Loucy (cell line): ENCODE data around the gene KIRREL1.

ENCODE experiments used
- H2AFZ ChIP-seq: fragments of 200-600 bp; sonication (generic); 2 replicates; pipeline ENCODE4 v1.6.0; 2016; ENCODE audit warnings: antibody characterized with exemption, mild to moderate bottlenecking, low read length, moderate library complexity
- H3F3A ChIP-seq: fragments of 200-600 bp; 2 replicates; pipeline ENCODE4 v1.6.0; 2016; ENCODE audit warnings: antibody characterized with exemption, low read depth, mild to moderate bottlenecking
- H3K27me3 ChIP-seq: fragments of 200-600 bp; sonication (generic); 2 replicates; pipeline ENCODE4 v1.6.1; 2014; ENCODE audit warnings: low read length, mild to moderate bottlenecking; ENCODE audit not compliant: insufficient read depth, poor library complexity, severe bottlenecking
- H3K36me3 ChIP-seq: fragments of 200-600 bp; sonication (generic); 2 replicates; pipeline ENCODE4 v1.6.1; 2016; ENCODE audit warnings: low read length; ENCODE audit not compliant: insufficient read depth
- H3K4me1 ChIP-seq: fragments of 200-600 bp; sonication (generic); 2 replicates; pipeline ENCODE4 v1.5.1; 2014; ENCODE audit warnings: low read length, mild to moderate bottlenecking; ENCODE audit not compliant: insufficient read depth, poor library complexity, severe bottlenecking
- H3K4me2 ChIP-seq: fragments of 200-600 bp; sonication (generic); 2 replicates; pipeline ENCODE4 v1.6.0; 2014; ENCODE audit warnings: antibody characterized with exemption, low read length, low read depth, mild to moderate bottlenecking; ENCODE audit not compliant: poor library complexity, severe bottlenecking
- H3K4me3 ChIP-seq: fragments of 200-600 bp; sonication (generic); 2 replicates; pipeline ENCODE4 v1.5.1; 2014; ENCODE audit warnings: low read length, mild to moderate bottlenecking, mixed read lengths; ENCODE audit not compliant: poor library complexity, severe bottlenecking
- H3K79me2 ChIP-seq: fragments of 200-600 bp; sonication (generic); 2 replicates; pipeline ENCODE4 v1.6.1; 2014; ENCODE audit warnings: low read length; ENCODE audit not compliant: insufficient read depth
- H3K9ac ChIP-seq: fragments of 200-600 bp; sonication (generic); 2 replicates; pipeline ENCODE4 v1.6.0; 2014; ENCODE audit warnings: mild to moderate bottlenecking, low read depth, low read length, moderate library complexity; ENCODE audit not compliant: poor library complexity, severe bottlenecking
- H3K9me2 ChIP-seq: fragments of 200-600 bp; sonication (generic); replicated peaks from 2 replicates; pipeline ENCODE4 v1.6.1; 2016; ENCODE audit warnings: low read depth, low read length, mixed read lengths
- H3K9me3 ChIP-seq: fragments of 200-600 bp; sonication (generic); 2 replicates; pipeline ENCODE4 v1.6.1; 2014; ENCODE audit warnings: mild to moderate bottlenecking, antibody characterized with exemption, low read length, low read depth; ENCODE audit not compliant: insufficient read depth
- H4K20me1 ChIP-seq: fragments of 200-600 bp; sonication (generic); 2 replicates; pipeline ENCODE4 v1.6.0; 2014; ENCODE audit warnings: antibody characterized with exemption, low read length, mild to moderate bottlenecking; ENCODE audit not compliant: insufficient read depth, poor library complexity, severe bottlenecking
- EZH2phosphoT487 ChIP-seq: fragments of 200-600 bp; IDR thresholded peaks from 2 replicates; pipeline ENCODE4 v1.6.1; 2018; ENCODE audit warnings: antibody characterized with exemption, mild to moderate bottlenecking, moderate library complexity, borderline replicate concordance
- TF ChIP-seq, protein P1 (sequence below): fragments of 200-600 bp; sonication (generic); conservative IDR thresholded peaks from 2 replicates; pipeline ENCODE4 v1.5.1; 2014; ENCODE audit warnings: mild to moderate bottlenecking, antibody characterized with exemption, low read length

KIRREL1 gene

DNA sequence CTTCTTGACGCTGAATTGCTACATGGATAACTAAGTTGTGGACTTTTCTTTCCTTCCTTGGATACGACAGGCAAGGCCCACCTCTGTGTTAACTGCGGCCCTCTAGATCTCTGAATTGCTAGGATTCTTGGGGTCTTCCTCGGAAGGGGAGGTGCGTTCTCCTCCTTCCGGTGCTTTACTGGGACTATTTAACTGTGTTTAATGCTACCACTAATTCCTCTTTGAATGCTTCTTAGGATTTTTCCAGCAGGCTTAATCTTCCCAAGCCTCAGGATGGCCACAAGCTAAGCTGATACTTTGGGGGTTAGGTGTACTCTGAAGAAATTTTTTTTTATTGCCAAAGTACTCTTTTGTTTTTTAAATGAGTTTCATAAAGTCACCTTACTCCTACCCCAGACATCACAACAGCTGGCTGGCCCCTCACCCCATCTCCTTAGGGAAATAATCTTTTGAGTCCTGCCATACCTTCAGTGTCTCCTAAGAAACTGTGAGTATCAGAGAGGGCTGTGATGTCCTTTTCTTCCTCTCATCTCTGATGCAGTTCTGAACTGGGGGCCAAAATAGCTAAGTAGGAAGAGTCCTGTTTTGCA, 21.4 kb downstream of the KIRREL1 start:
- H3K4me2 ChIP-seq: no peak overlapping the region
- TF ChIP-seq, protein P1, sequence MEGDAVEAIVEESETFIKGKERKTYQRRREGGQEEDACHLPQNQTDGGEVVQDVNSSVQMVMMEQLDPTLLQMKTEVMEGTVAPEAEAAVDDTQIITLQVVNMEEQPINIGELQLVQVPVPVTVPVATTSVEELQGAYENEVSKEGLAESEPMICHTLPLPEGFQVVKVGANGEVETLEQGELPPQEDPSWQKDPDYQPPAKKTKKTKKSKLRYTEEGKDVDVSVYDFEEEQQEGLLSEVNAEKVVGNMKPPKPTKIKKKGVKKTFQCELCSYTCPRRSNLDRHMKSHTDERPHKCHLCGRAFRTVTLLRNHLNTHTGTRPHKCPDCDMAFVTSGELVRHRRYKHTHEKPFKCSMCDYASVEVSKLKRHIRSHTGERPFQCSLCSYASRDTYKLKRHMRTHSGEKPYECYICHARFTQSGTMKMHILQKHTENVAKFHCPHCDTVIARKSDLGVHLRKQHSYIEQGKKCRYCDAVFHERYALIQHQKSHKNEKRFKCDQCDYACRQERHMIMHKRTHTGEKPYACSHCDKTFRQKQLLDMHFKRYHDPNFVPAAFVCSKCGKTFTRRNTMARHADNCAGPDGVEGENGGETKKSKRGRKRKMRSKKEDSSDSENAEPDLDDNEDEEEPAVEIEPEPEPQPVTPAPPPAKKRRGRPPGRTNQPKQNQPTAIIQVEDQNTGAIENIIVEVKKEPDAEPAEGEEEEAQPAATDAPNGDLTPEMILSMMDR: no peak

GRCh38 chr1:158016651-158017335, 23.3 kb downstream of the KIRREL1 start:
- no peaks in the 10 kb centered on the region for H3K9me2 ChIP-seq
- no peak overlapping the region for H3K4me3 ChIP-seq
- no peaks in the 10 kb centered on the region for H3F3A ChIP-seq
- no peaks in the 10 kb centered on the region for H3K36me3 ChIP-seq
- H3K79me2 ChIP-seq: no peaks in the 10 kb centered on the region
- H3K9ac ChIP-seq: no peak overlapping the region
- H2AFZ ChIP-seq: no peak overlapping the region
- H3K9me3 ChIP-seq: no peaks in the 10 kb centered on the region
- TF ChIP-seq, protein P1: no peak
- H3K27me3 ChIP-seq: no peaks in the 10 kb centered on the region
- no peak overlapping the region for H3K4me2 ChIP-seq
- no peaks in the 10 kb centered on the region for H3K4me1 ChIP-seq
- no peaks in the 10 kb centered on the region for H4K20me1 ChIP-seq

More for the DNA sequence above, 21.4 kb downstream of the KIRREL1 start:
- no peaks in the 10 kb centered on the region for H3K27me3 ChIP-seq
- H3K79me2 ChIP-seq: no peaks in the 10 kb centered on the region
- no peak overlapping the region for H3K4me3 ChIP-seq
- no peaks in the 10 kb centered on the region for H3K9me3 ChIP-seq
- no peak overlapping the region for H2AFZ ChIP-seq
- H3K9ac ChIP-seq: no peak overlapping the region
- no peaks in the 10 kb centered on the region for H3K36me3 ChIP-seq
- no peaks in the 10 kb centered on the region for H3K9me2 ChIP-seq
- H4K20me1 ChIP-seq: no peaks in the 10 kb centered on the region
- H3K4me1 ChIP-seq: no peaks in the 10 kb centered on the region
- no peaks in the 10 kb centered on the region for H3F3A ChIP-seq

GRCh38 chr1:158017800-158018595, 24.6 kb downstream of the KIRREL1 start:
- H3K4me1 ChIP-seq: no peaks in the 10 kb centered on the region
- H3K4me3 ChIP-seq: no peak overlapping the region
- H4K20me1 ChIP-seq: no peaks in the 10 kb centered on the region
- TF ChIP-seq EZH2phosphoT487: no peak
- TF ChIP-seq, protein P1: no peak
- no peak overlapping the region for H3K4me2 ChIP-seq
- H2AFZ ChIP-seq: no peak overlapping the region
- no peaks in the 10 kb centered on the region for H3K27me3 ChIP-seq
- H3K79me2 ChIP-seq: no peaks in the 10 kb centered on the region
- no peaks in the 10 kb centered on the region for H3K36me3 ChIP-seq
- H3K9me2 ChIP-seq: no peaks in the 10 kb centered on the region
- H3K9me3 ChIP-seq: no peaks in the 10 kb centered on the region
- no peak overlapping the region for H3K9ac ChIP-seq
- no peaks in the 10 kb centered on the region for H3F3A ChIP-seq
